ENCODE measurements around the gene KLF6. TPM values are rescaled to one million over a fixed set of nuclear protein-coding genes. Genes with fewer than 3 reads are reported as not detected.

KLF6 gene
- total RNA-seq, 2 experiments from 2014 or later: 19.2 to 43.0 TPM

DNA sequence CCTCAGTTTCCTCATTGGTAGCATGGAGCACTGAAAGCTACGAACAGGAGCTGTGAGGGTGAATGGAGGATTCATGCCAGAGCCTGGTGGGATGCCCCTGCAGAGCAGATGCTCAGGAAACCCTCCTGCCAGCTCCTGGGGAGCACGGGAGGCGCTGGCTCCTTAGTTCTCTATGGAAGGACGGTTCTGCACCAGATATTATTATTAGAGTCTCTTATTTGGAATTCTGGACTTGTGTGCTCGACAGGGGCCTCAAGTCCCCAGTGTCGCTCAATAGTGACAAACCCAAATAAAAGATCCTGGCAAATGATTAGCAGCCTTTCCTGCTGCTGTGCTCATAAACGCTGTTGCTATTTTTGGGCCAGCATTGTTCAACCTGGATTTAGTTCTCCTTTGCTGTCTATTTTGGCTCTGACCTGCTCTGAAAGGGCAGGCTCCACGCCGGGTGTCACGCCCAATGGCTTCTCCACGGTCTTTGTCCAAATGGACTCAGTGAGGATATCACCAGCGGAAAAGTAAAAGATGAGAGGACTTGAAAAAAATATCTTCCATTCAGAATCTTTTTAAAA, 23.0 kb upstream of the KLF6 start:
- no TSS peak for BruUV-seq (replicated peaks)
- peak overlapping the region; percentile 94 for H3K4me2 ChIP-seq (ENCODE audit: low read length)
- H3K4me3 ChIP-seq (ENCODE audit: low read depth, low read length, poor library complexity, severe bottlenecking): no peak overlapping the region
- no peaks in the 10 kb centered on the region for H3K79me2 ChIP-seq (ENCODE audit: insufficient read depth, low read depth, low read length)
- H2AFZ ChIP-seq (ENCODE audit: low read length): peak overlapping the region; percentile 98; the same call in 1 of the 2 replicates
- no peaks in the 10 kb centered on the region for H3K36me3 ChIP-seq (ENCODE audit: insufficient read depth, low read length)
- DNase-seq (ENCODE audit: low spot score): no peak
- ChIA-PET POLR2A (interaction anchor here (0.9 to 2.2 kb wide), 4 partner anchors 23 to 64 kb away, joined by 3 to 12 read pairs (median 6); partner anchors contain the start of gene KLF6), CTCF (ENCODE audit: unreplicated experiment) (no interaction called here)
- H3K4me1 ChIP-seq (ENCODE audit: insufficient read depth, low read length, poor library complexity, severe bottlenecking): peaks cover 93% of the 10 kb centered on the region
- peak overlapping the region; percentile 98 for H3K27ac ChIP-seq (ENCODE audit: low read depth, low read length, poor library complexity, severe bottlenecking)
- no peaks in the 10 kb centered on the region for H3K9me3 ChIP-seq (ENCODE audit: low read length)
- intact Hi-C loops (cut with micrococcal nuclease; ENCODE audit: unreplicated experiment): loop anchor here (2.0 kb wide), 2 partner anchors 47 to 67 kb away; no protein-coding TSS in a partner anchor
- TF ChIP-seq, protein P1, sequence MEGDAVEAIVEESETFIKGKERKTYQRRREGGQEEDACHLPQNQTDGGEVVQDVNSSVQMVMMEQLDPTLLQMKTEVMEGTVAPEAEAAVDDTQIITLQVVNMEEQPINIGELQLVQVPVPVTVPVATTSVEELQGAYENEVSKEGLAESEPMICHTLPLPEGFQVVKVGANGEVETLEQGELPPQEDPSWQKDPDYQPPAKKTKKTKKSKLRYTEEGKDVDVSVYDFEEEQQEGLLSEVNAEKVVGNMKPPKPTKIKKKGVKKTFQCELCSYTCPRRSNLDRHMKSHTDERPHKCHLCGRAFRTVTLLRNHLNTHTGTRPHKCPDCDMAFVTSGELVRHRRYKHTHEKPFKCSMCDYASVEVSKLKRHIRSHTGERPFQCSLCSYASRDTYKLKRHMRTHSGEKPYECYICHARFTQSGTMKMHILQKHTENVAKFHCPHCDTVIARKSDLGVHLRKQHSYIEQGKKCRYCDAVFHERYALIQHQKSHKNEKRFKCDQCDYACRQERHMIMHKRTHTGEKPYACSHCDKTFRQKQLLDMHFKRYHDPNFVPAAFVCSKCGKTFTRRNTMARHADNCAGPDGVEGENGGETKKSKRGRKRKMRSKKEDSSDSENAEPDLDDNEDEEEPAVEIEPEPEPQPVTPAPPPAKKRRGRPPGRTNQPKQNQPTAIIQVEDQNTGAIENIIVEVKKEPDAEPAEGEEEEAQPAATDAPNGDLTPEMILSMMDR (conservative IDR thresholded peaks at IDR 0.05; ENCODE audit: low read length): no peak
- TF ChIP-seq EZH2phosphoT487 (IDR thresholded peaks at IDR 0.05; ENCODE audit: borderline replicate concordance, low read depth, low read length): no peak
- H4K20me1 ChIP-seq (ENCODE audit: insufficient read depth, low read length): no peaks in the 10 kb centered on the region
- no peaks in the 10 kb centered on the region for H3K9me2 ChIP-seq (ENCODE audit: insufficient read depth, low read length)

DNA sequence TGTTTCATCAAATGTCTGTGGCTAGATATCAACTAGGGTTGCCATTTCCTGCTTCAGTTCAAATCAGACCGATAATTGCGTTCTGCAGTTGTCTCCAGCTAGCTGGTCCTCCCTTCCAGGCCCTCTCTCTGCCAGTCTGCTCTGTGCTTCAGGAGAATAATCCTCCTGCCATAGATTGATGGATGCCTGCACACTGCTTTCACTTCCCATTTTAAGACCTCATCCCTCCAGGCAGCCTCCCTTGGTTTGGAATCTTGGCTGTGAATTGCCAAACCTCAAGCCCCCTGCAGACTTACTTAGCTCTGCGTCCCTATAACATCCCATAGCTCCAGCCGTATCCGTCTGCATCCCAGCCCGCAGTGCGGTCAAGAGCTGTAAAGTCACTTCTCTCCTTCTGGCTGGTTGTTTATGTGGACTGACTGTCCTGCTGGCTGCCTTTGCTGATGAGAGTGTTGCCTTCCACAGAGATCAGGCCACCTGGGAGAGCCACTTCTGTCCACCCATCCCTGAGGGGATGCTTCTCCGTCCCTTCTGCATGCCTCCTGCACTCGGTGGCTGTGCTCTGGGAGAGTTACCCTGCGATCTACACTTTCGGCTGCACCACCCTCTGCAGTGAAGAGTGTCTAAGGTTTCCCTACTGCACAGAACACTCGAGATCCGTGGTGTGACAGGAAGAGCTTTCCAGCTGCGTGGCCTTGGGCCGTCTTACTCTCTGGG, 22.4 kb upstream of the KLF6 start:
- peak overlapping the region; percentile 98 for H3K27ac ChIP-seq (ENCODE audit: low read depth, low read length, poor library complexity, severe bottlenecking)
- H3K79me2 ChIP-seq (ENCODE audit: insufficient read depth, low read depth, low read length): no peaks in the 10 kb centered on the region
- ChIA-PET POLR2A (interaction anchor here (0.9 to 2.2 kb wide), 4 partner anchors 23 to 65 kb away, joined by 3 to 12 read pairs (median 6); partner anchors contain the start of gene KLF6), CTCF (ENCODE audit: unreplicated experiment) (no interaction called here)
- no peaks in the 10 kb centered on the region for H3K9me2 ChIP-seq (ENCODE audit: insufficient read depth, low read length)
- intact Hi-C loops (cut with micrococcal nuclease; ENCODE audit: unreplicated experiment): loop anchor here (2.0 kb wide), 2 partner anchors 47 to 67 kb away; no protein-coding TSS in a partner anchor
- H3K4me1 ChIP-seq (ENCODE audit: insufficient read depth, low read length, poor library complexity, severe bottlenecking): peaks cover 97% of the 10 kb centered on the region
- H3K4me3 ChIP-seq (ENCODE audit: low read depth, low read length, poor library complexity, severe bottlenecking): peak overlapping the region; percentile 61
- H3K9me3 ChIP-seq (ENCODE audit: low read length): no peaks in the 10 kb centered on the region
- peak; percentile 38 for DNase-seq (ENCODE audit: low spot score)
- no peak for TF ChIP-seq EZH2phosphoT487 (IDR thresholded peaks at IDR 0.05; ENCODE audit: borderline replicate concordance, low read depth, low read length)
- TF ChIP-seq, protein P1 (conservative IDR thresholded peaks at IDR 0.05; ENCODE audit: low read length): no peak
- BruUV-seq (replicated peaks): no TSS peak
- no peaks in the 10 kb centered on the region for H4K20me1 ChIP-seq (ENCODE audit: insufficient read depth, low read length)
- H2AFZ ChIP-seq (ENCODE audit: low read length): peak overlapping the region; percentile 98
- H3K36me3 ChIP-seq (ENCODE audit: insufficient read depth, low read length): no peaks in the 10 kb centered on the region
- H3K4me2 ChIP-seq (ENCODE audit: low read length): peak overlapping the region; percentile 94
